Spleen (tissue), 7 donors: Measurements from ENCODE around the gene PIP4K2C.

Source experiments
- CTCF ChIP-seq, 11 experiments: fragments of 200-600 bp in 7 of 11; fragments of 450-650 bp in 4 of 11; sonication (generic) in 4 of 11; IDR thresholded peaks in 8 of 11; conservative IDR thresholded peaks in 3 of 11; 1 replicate in 7 of 11; 2 replicates in 4 of 11; pipeline versions ENCODE4 v1.4.0 to v1.8.0; 2016 to 2021; ENCODE audit warnings: antibody characterized with exemption in 11 of 11, inconsistent platforms in 4 of 11, mild to moderate bottlenecking in 1 of 11
- POLR2A ChIP-seq, 3 donors: fragments of 450-650 bp; IDR thresholded peaks; one replicate each; pipeline ENCODE4 v1.5.1; 2017; ENCODE audit warnings: antibody characterized with exemption in 3 of 3, mild to moderate bottlenecking in 1 of 3
- donor health status: DM: no; HTN: no; CAD: no; lungs with moderate emphysema.
- donor health status: DM: no; HTN: no; CAD: no.
- donor health status: DM: no; HTN: no; CAD: no.

GRCh38 chr12:57614948-57615500 lies 24.0 kb downstream of the PIP4K2C start:
- TF ChIP-seq CTCF (IDR thresholded peaks at IDR 0.05 in 8 of 11, conservative IDR thresholded peaks at IDR 0.05 in 3 of 11) = no peak
- no peak for TF ChIP-seq POLR2A (IDR thresholded peaks at IDR 0.05)
